Testis (tissue), 2 donors: ENCODE data around the gene GUCA2A.

Experiments used
- CTCF ChIP-seq, 3 experiments: fragments of 450-650 bp in 2 of 3; fragments of 200-600 bp in 1 of 3; sonication (generic) in 1 of 3; IDR thresholded peaks; one replicate each; pipeline ENCODE4 v1.5.1; 2016 to 2019; ENCODE audit warnings: antibody characterized with exemption in 3 of 3, mild to moderate bottlenecking in 2 of 3, moderate library complexity in 1 of 3
- POLR2A ChIP-seq: fragments of 450-650 bp; IDR thresholded peaks from one replicate; pipeline ENCODE4 v1.6.1; 2017; ENCODE audit warnings: antibody characterized with exemption, mild to moderate bottlenecking, moderate library complexity

GRCh38 chr1:42172381-42173133 lies 8.0 kb upstream of the GUCA2A start:
- no peak for TF ChIP-seq CTCF (IDR thresholded peaks at IDR 0.05)
- TF ChIP-seq POLR2A: no peak
